HFF-Myc (cell line): Measurements from ENCODE around the gene EFCAB11.
"Not testable (repeated sequence)": the region's sequence is repeated elsewhere in the genome, so short reads cannot be mapped to it uniquely, and the experiment has no call there.

ENCODE experiments used
- DNase-seq: peaks from one replicate; pipeline ENCODE4 v3.0.0-alpha.2; 2011; ENCODE audit warnings: low read depth; ENCODE audit errors: extremely low read depth
- H3K4me3 ChIP-seq: replicated peaks from 2 replicates; pipeline ENCODE4 v1.5.1; 2011; ENCODE audit warnings: low read depth, mild to moderate bottlenecking, control low read depth, low read length
- TF ChIP-seq, protein P1 (sequence below): IDR thresholded peaks from 2 replicates; pipeline ENCODE4 v1.5.1; 2012; ENCODE audit warnings: mild to moderate bottlenecking, low read depth, low read length, control low read depth; ENCODE audit errors: missing control alignments

Gene EFCAB11

DNA sequence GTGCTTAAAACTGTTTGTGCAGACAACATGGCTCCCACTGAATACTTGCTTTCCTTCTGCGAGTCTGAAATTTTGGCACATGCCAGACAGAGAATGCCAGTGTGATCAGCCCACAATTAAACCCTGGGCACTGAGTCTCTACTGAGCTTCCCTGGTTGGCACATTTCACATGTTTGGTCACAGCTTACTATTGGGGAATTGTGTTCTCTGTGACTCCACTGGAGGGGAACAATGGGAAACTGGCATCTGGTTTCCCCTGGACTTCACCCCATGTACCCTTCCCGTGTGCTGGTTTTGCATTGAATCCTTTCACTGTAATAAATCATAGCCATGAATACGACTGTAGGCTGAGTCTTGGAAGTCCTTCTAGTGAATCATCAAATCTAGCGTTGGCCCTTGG is 64.9 kb downstream of the EFCAB11 start:
- no peak overlapping the region for H3K4me3 ChIP-seq
- TF ChIP-seq, protein P1, sequence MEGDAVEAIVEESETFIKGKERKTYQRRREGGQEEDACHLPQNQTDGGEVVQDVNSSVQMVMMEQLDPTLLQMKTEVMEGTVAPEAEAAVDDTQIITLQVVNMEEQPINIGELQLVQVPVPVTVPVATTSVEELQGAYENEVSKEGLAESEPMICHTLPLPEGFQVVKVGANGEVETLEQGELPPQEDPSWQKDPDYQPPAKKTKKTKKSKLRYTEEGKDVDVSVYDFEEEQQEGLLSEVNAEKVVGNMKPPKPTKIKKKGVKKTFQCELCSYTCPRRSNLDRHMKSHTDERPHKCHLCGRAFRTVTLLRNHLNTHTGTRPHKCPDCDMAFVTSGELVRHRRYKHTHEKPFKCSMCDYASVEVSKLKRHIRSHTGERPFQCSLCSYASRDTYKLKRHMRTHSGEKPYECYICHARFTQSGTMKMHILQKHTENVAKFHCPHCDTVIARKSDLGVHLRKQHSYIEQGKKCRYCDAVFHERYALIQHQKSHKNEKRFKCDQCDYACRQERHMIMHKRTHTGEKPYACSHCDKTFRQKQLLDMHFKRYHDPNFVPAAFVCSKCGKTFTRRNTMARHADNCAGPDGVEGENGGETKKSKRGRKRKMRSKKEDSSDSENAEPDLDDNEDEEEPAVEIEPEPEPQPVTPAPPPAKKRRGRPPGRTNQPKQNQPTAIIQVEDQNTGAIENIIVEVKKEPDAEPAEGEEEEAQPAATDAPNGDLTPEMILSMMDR, result no peak
- DNase-seq, result no peak

DNA sequence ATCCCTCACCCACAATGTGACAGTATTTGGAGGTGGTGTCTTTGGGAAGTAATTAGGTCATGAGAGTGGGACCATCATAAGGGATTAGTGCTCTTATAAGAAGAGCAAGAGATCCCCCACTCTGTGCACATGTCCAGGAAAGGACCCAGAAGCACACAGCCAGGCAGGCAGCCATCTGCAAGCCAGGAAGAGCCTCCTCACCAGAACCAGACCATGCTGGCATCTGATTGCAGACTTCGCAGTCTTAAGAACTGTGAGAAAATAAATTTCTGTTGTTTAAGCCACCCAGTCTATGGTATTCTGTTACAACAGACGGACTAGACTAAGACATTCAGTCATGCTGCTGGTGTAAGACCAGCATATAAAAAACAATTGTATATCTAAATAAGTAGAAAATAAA is 69.8 kb downstream of the EFCAB11 start:
- DNase-seq, result no peak
- H3K4me3 ChIP-seq, result no peak overlapping the region
- TF ChIP-seq, protein P1, result no peak

DNA sequence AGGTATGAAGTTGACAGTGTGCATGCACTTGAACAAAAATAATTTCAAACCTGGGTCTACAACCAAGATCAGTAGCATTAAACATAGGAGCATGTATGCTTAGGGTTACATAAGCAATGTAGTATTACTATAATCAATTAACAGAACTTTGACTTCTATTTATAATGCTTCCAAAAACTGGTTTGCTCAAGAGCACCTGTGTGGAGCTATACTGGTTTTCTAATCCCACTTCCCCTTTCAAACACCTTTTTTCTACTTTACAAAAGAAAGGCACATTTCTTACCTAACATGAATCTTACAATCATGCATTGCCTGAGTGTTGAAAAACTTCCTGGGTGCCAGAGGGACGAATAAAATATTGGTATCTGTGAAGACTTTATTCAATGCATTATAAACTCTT is 72.7 kb downstream of the EFCAB11 start:
- TF ChIP-seq, protein P1, result no peak
- no peak overlapping the region for H3K4me3 ChIP-seq
- DNase-seq, result no peak

DNA sequence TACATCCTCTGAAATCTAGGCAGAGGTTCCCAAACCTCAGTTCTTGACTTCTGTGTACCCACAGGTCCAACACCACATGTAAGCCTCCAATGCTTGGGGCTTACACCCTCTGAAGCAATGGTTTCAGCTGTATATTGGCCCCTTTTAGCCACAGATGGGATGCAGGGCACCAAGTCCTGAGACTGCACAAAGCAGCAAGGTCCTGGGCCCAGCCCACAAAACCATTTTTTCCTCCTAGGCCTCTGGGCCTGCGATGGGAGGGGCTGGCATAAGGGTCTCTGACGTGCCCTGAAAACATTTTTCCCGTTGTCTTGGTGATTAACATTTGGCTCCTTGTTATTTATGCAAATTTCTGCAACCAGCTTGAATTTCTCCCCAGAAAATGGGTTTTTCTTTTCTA is 80.4 kb downstream of the EFCAB11 start:
- H3K4me3 ChIP-seq, DNase-seq: not testable (repeated sequence)

DNA sequence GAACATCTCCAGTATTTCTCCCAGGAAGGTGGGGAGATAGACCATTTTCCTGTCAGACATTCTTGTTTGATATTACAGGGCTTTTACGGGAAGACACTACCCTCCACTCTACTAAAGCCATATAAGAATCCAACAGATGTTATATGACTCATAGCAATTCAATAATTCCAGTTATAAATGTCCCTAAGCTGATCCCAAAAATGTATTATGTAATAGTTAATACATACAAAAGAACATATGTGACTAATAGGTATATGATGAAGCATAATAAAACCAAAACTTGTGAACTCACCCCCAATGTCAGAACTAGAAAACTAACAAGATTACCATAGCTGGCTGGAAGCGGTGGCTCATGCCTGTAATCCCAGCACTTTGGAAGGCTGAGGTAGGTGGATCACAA is 84.2 kb downstream of the EFCAB11 start:
- TF ChIP-seq, protein P1, result no peak
- no peak for DNase-seq
- no peak overlapping the region for H3K4me3 ChIP-seq

DNA sequence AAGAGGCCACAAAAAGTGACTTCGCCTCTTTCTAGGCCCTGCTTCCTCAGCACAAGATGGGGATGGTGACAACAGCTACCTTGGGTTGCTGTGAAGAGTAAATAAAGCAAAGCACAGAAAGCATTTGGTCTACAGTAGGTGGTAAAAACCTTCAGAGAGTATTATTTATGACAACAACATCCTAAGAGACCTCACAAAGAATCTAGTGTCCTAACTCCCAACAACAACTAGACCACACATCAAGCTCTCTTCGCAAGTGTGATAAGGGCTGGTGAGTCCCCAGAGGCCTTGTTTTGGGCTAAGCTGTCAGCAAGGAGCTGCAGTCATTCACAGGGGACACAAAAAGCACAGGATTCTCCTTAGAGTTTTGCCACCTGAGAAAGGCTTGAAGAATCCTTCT is 84.9 kb downstream of the EFCAB11 start:
- no peak overlapping the region for H3K4me3 ChIP-seq
- TF ChIP-seq, protein P1, result no peak
- no peak for DNase-seq

DNA sequence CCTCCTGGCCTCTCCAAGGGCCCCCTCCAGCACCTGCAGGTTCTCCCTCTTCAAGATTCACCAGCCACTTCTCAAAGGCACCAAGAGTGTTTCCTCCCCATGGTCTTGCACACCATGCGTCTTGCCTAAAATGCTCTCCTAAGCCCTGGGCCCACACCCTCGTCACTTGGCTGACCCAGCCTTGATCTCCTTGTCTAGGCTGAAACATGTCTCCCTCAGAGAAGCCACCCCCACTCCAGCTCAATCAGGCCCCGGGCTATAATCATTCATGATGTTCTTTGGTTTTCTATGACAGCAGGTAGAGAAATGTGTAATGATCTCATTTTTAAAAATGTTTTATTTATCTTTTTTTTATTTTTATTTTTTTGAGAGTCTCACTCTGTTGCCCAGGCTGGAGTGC is 88.1 kb downstream of the EFCAB11 start:
- no peak for DNase-seq
- no peak overlapping the region for H3K4me3 ChIP-seq
- TF ChIP-seq, protein P1, result no peak
